ENCODE results near the gene LRRC25.

GRCh38 chr19:18366021-18366435 lies 31.4 kb downstream of the LRRC25 start:
- TF ChIP-seq CTCF (IDR thresholded peaks at IDR 0.05; ENCODE audit: poor library complexity, severe bottlenecking) (no peak), REST (IDR thresholded peaks at IDR 0.05; ENCODE audit: borderline replicate concordance) (no peak), POLR2AphosphoS5 (IDR thresholded peaks at IDR 0.05) (no peak)

Data from neural cell (in vitro differentiated cells).